IPS-11a (cell line): ENCODE measurements around the gene ZBTB7B.

Experiments
- H3K4me3 ChIP-seq: one replicate; pipeline ENCODE4 v1.5.1; 2013; ENCODE audit warnings: low read depth, low read length, control low read depth

ZBTB7B gene

DNA sequence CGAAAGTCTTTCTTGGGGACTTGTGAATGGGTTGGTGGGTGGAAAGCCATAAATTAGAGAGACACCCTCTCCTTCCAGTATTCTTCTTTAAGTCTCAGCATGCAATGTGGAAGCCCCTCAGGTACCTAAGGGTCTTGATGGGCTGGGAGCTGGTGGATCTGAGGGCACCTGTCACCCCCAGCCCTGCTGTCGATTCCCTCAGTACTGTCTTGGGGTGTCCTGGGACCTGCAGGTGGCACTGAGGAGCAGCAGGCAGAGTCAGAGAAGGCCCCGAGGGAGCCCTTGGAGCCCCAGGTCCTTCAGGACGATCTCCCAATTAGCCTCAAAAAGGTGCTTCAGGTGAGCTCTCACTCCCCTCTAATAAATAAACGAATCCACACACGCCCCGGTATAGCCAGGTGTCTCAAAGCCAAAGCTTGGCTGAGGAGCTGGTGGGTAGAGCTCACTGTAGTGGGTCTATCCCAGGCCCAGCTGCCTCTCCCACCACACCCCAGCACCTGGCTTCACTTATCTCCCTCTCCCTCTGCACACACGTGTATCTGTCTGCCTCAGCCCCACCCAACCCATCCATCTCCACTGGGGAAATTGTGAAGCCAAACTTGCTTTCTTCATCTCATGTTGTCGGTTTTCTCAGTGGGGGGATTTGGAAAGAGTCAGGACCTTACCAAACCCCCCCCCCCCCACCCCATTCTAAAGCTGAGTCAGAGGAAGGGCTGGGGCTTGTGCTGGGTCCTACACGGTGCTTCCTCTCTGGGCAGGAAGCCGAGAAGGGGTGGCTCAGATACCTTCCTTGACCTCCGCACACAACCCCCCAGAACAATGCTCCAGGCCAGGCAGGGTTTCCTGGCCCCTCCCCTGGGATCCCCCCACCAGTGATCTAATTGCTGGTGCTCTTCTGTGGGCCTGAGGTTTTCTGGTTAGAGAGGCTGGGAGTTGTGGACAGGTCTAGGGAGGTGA is 50.1 kb downstream of the ZBTB7B start:
- no peak overlapping the region for H3K4me3 ChIP-seq

DNA sequence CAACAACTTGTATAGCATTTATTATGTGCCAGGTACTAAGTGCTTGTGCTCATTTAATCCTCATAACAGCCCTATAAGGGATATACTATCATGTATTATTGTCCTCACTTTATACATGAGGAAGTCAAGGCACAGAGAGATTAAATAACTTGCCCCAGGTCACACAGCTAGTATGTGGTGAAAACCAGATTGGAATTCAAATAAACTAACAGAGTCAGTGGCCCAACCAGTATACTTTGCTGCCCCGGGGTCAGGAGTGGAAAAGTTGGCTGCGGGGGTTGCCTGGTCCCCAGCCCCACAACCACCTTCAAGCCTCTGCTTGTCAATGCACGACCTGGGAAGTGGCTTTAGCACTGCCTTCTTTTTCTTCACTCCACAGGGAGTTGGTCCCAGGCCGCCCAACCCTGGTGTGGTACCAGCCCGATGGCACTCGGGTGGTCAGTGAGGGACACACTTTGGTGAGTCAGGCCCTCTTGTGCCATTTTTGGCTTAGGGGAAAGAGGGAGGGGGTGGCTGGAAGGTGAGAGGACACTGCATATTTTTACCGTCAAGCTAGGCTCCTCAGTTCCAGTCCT is 51.0 kb downstream of the ZBTB7B start:
- no peak overlapping the region for H3K4me3 ChIP-seq

DNA sequence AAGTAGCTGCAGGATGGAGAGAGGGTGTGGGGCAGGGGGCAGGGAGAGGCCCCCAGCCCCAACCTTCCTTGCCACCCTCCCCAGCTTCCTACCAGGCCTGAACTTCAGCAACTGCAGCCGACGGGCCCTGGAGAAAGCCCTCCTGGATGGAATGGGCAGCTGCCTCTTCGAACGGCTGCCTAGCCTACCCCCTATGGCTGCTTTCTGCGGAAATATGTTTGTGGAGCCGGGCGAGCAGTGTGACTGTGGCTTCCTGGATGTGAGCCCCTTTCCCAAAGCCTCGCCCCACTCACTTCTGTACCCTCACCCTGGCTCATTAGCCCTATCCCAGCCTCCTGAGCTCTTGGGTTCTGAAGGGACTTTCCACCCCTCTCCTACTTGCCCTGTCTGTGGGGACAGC is 54.5 kb downstream of the ZBTB7B start:
- H3K4me3 ChIP-seq: no peak overlapping the region

DNA sequence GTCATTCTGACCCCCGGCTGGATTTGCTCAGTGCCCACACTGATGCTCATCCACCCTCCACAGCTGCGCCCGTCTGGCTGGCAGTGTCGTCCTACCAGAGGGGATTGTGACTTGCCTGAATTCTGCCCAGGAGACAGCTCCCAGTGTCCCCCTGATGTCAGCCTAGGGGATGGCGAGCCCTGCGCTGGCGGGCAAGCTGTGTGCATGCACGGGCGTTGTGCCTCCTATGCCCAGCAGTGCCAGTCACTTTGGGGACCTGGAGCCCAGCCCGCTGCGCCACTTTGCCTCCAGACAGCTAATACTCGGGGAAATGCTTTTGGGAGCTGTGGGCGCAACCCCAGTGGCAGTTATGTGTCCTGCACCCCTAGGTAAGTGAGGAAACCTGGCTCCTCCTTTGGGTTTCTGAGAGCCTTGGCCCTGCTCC is 55.2 kb downstream of the ZBTB7B start:
- H3K4me3 ChIP-seq: no peak overlapping the region

DNA sequence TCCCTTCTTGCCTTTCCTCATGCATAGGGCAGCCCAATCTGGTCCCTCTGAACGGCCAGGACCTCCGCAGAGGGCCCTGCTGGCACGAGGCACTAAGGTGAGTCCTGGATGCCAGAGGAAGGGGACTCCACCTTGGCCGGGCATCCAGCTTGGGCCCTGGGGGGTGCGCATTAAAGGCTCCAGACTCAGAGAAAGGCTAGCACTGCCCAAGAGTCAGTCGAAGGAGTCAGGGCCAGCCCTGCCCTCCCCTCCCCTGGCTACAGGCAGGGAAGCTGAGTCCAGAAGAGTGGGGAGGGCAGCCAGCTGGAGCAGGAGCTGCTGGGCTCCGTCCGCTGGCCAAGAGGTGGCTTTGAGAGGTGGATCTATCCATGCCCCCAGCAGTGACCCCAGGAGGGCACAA is 58.1 kb downstream of the ZBTB7B start:
- no peak overlapping the region for H3K4me3 ChIP-seq

DNA sequence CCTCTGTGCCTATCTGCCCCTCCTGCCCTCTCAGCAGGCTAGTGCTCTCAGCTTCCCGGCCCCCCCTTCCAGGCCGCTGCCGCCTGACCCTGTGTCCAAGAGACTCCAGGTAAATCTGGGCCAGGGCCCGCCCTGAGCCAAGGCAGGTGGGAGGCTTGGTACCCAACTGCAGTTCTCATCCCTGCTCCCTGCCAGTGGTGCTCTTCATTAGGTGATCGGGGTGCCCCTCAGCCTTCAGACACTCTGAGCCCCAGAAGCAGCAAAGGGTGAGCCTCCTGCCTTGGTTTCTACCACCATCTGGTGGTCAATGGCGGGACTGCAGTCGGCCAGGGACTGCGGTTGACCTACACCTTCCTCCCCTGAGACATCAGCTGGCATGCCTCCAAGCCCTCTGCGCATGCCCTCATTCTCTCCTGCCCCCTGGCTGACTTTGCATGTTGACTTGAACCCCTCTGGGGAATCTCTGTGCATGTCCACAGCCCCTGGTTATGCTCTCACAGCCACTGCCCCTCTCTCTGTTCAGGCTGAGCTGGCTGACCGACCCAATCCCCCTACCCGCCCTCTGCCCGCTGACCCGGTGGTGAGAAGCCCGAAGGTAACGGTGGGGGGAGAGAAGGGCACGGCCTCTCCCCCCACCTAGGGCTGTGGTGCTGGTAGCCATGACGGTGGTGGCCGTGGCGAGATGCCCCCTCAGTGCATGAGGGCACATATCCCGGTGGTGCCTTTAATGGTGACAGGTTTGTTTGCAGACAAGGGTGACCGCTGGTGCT is 59.0 kb downstream of the ZBTB7B start:
- H3K4me3 ChIP-seq: no peak overlapping the region

DNA sequence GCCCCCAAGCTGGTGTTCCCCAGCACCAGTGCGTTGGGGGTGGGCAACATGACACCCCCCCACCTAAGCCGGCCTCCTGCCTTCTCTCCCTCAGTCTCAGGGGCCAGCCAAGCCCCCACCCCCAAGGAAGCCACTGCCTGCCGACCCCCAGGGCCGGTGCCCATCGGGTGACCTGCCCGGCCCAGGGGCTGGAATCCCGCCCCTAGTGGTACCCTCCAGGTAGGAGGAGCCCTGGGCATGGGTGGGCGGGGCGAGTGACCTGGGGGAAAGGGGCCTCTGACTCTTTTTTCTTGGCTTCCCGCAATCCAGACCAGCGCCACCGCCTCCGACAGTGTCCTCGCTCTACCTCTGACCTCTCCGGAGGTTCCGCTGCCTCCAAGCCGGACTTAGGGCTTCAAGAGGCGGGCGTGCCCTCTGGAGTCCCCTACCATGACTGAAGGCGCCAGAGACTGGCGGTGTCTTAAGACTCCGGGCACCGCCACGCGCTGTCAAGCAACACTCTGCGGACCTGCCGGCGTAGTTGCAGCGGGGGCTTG is 59.6 kb downstream of the ZBTB7B start:
- no peak overlapping the region for H3K4me3 ChIP-seq

DNA sequence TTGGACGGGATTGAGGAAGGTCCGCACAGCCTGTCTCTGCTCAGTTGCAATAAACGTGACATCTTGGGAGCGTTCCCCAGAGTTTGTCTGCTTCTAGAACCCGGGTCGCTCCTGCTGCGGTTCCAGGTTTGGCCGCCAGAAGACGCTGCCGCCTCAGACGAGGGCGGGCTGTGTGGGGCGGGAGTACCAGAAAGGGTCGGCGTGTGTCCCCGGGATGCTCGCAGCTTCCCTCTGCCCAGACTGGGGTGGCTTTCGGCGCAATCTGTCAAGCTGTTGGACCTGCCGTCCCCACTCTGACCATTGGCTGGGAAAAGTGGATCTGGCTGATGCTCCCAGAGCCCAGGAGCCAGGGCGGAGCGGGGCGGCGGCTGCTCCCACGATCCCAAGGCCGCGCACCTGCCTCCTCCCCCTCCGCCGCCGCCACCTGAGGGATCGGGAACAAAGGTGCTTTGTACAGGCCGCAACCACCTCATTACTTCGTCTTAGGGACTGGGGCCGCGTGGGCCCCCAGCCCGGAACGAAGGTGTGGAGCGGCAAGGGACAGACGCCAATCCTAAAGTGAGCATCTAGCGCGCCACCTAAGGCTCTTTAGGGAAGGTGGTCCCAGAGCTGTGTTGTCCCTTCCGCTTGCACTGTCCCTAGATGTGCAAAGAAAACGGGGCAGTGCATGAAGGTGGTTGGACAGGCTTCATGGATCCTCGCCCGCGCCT is 60.3 kb downstream of the ZBTB7B start:
- peak overlapping the region; percentile 78 for H3K4me3 ChIP-seq

DNA sequence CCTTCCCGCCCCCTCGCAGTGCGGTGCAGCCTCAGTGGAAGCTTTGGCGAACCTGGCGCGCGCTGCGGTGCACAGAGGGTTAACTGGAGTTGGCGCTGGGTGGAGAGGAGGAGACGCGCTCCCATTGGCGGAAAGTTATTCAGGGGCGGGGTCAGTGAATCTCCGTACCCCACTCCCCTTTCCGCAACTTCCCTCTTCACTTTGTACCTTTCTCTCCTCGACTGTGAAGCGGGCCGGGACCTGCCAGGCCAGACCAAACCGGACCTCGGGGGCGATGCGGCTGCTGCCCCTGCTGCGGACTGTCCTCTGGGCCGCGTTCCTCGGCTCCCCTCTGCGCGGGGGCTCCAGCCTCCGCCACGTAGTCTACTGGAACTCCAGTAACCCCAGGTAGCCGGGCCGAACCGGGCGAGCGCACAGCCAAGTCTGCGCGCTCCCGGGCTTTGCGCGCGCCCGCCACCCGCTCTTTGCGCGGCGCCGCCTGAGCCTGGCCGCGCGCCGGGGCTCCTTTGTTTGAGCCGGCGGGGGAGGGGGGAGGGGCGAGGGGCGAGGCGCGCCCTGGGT is 61.0 kb downstream of the ZBTB7B start, which contains the start of gene EFNA4:
EFNA4 (plus strand) TSS at position 191 of the 561 bp plus-strand sequence; CDS start at position 275, 84 bp downstream.
- peak within 1 kb of the TSS; percentile 78 for H3K4me3 ChIP-seq

DNA sequence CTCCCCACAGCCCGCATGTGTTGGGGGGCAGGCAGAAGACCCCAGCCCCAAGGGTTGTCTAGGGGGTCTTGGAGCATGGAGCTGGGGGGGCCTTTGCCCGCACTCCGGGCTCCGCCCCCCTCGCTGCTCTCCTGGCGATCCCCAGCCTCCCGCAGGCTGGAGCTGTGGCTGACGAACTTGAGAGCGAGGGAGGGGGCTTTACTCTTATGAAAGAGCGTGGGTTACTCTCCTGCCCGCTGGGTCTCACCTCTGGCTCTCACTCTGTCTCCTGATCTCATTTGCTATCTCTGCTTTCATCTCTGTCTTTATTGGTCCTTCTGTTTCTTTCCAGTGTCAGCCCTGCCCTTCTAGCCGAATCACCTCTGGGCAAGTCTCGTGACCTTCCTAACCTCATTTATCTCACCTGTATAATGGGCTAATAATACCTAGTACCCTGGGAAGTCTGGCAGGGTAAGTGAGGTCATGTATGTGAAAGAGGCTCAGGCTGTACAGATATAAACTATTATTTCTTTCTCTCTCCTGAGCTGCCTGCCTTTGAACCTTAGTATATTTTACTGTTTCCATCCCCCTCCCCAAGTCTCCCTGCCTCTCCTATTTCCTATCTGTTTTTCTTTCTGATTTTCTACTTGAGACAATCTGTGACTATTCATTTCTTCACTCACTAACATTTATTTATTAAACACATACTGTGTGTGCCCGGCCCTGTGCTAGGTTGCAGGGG is 61.7 kb downstream of the ZBTB7B start:
- peak overlapping the region; percentile 78 for H3K4me3 ChIP-seq

DNA sequence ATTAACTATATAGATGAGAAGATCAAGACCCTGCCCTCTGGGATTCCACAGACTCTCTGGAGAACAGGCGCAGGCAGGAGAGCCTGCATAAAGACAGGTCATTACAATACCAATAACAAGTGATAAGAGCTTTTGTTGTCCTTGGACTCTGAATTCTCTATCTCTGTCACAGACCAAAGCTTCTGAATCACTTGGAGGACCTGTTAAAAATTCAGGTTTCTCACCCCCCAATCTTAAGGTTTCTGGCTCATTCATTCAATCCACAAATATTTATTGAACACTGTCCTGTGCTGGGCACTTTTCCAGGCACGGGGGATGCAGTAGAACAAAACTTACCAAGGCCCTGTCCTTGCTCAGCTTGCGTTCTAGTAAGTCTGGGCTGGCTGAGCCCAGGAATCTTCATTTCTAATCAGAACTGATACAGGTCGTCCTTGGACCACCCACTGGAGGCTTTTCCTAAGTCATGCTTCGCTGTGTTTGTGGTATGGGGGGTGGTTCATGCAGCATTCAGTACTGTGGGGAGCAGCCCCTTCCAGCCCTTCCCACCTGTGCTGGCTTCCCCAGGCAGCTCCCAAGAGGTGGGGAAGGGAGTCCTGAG is 62.3 kb downstream of the ZBTB7B start:
- H3K4me3 ChIP-seq: no peak overlapping the region

DNA sequence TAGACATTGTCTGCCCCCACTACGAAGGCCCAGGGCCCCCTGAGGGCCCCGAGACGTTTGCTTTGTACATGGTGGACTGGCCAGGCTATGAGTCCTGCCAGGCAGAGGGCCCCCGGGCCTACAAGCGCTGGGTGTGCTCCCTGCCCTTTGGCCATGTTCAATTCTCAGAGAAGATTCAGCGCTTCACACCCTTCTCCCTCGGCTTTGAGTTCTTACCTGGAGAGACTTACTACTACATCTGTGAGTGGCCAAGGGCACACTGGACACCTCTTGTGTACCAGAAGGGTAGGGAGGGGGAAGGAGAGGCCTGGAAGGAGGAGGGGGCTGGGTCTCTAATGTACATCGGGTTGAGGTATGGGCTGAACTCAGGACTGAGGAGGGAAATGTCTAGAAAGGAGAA is 64.2 kb downstream of the ZBTB7B start:
- no peak overlapping the region for H3K4me3 ChIP-seq
